Muscle layer of duodenum (tissue), 2 donors: Measurements from ENCODE around the gene BLACAT1.
"Not testable (repeated sequence)": the region's sequence is repeated elsewhere in the genome, so short reads cannot be mapped to it uniquely, and the experiment has no call there.

ENCODE experiments used
- H3K27ac ChIP-seq: one replicate; pipeline ENCODE4 v1.7.0; 2013; ENCODE audit warnings: mild to moderate bottlenecking, low read length
- H3K27me3 ChIP-seq: one replicate; pipeline ENCODE4 v1.7.0; 2013; ENCODE audit warnings: low read depth, mild to moderate bottlenecking, control low read depth, low read length
- H3K36me3 ChIP-seq, 2 donors: one replicate each; pipeline ENCODE4 v1.7.0; 2013; ENCODE audit warnings: low read length in 2 of 2, control low read depth in 1 of 2, mild to moderate bottlenecking in 1 of 2; ENCODE audit not compliant: insufficient read depth in 2 of 2, control insufficient read depth in 1 of 2
- H3K4me1 ChIP-seq, 2 donors: one replicate each; pipeline ENCODE4 v1.7.0; 2013; ENCODE audit warnings: low read length in 2 of 2, mild to moderate bottlenecking in 2 of 2, control low read depth in 1 of 2, moderate library complexity in 1 of 2; ENCODE audit not compliant: insufficient read depth in 2 of 2, control insufficient read depth in 1 of 2
- H3K4me3 ChIP-seq, 2 donors: one replicate each; pipeline ENCODE4 v1.7.0; 2013; ENCODE audit warnings: low read length in 2 of 2, low read depth in 1 of 2, mild to moderate bottlenecking in 1 of 2
- H3K9me3 ChIP-seq, 2 donors: one replicate each; pipeline ENCODE4 v1.7.0; 2013; ENCODE audit warnings: low read length in 2 of 2, control low read depth in 1 of 2, mild to moderate bottlenecking in 1 of 2; ENCODE audit not compliant: control insufficient read depth in 1 of 2
- donor health status: healthy.

BLACAT1 gene

GRCh38 chr1:205481629-205482151, 25.8 kb upstream of the BLACAT1 start:
- Histone ChIP-seq H3K27ac (no peak overlapping the region), H3K27me3 (peaks cover 9% of the 10 kb centered on the region), H3K9me3 (no peaks in the 10 kb centered on the region), H3K4me3 (no peak overlapping the region), H3K36me3 (no peaks in the 10 kb centered on the region), H3K4me1 (no peaks in the 10 kb centered on the region)

DNA sequence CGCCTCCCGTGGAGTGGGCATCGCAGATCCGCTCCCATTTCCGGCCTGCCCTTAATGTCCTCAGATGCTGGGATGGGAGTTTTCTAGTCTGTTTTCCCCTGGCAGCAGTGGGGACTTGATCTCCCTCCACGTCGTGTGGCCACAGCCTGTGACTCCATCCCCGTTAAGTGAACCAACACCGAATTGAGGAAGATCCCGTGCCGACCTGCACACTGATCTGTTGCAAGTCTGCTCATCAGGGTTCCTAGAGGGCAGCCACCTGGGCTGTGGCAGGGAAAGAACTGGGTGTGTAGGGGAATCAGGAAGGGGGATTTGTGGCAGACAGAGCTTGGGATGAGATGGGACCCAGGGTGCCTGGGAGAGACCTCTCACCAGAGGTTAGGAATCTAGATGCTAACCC, 25.4 kb upstream of the BLACAT1 start:
- no peak overlapping the region for H3K4me3 ChIP-seq
- H3K27me3 ChIP-seq, result peaks cover 9% of the 10 kb centered on the region
- no peaks in the 10 kb centered on the region for H3K36me3 ChIP-seq
- H3K27ac ChIP-seq, result no peak overlapping the region
- H3K4me1 ChIP-seq, result no peaks in the 10 kb centered on the region
- no peaks in the 10 kb centered on the region for H3K9me3 ChIP-seq

GRCh38 chr1:205480349-205480985, 24.6 kb upstream of the BLACAT1 start:
- Histone ChIP-seq H3K4me1 (no peaks in the 10 kb centered on the region), H3K4me3 (no peak overlapping the region), H3K9me3 (peaks cover 0 to 4% of the 10 kb centered on the region in 2 donors), H3K36me3 (no peaks in the 10 kb centered on the region), H3K27ac (no peak overlapping the region), H3K27me3 (peaks cover 9% of the 10 kb centered on the region)

- H3K27ac ChIP-seq, H3K27me3 ChIP-seq: not testable (repeated sequence)
These were observed 23.1 kb upstream of the BLACAT1 start for GRCh38 chr1:205478985-205479384.

DNA sequence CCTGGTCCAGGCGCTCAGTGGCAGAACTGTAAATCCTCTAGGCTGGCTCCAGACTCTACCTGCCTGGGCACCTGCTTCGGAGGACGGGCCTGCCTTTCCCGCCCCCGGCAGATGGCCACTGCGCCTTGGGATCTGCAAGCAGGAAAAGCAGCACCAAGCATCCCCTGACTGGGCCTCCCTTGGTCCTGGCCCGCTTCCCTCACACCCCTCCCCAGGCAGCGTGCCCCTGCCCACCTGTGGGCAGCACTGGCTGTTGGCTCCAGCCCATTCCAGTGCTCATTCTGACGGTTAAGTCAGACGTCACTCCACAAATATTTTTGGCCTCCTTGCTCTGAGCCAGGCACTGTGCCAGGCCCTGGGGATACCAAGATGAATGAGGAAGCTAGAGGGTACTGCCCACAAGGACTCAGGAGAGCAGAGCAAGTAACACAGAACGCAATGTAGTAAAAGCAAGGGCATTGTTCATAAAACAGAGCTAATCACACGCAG, 22.0 kb upstream of the BLACAT1 start:
- no peak overlapping the region for H3K27ac ChIP-seq
- no peak overlapping the region for H3K4me3 ChIP-seq
- H3K36me3 ChIP-seq, result no peaks in the 10 kb centered on the region
- H3K27me3 ChIP-seq, result peaks cover 9% of the 10 kb centered on the region
- H3K4me1 ChIP-seq, result no peaks in the 10 kb centered on the region
- H3K9me3 ChIP-seq, result peaks cover 0 to 6% of the 10 kb centered on the region in 2 donors

More at GRCh38 chr1:205478985-205479384, 23.1 kb upstream of the BLACAT1 start:
- H3K4me3 ChIP-seq, H3K4me1 ChIP-seq, H3K9me3 ChIP-seq, H3K36me3 ChIP-seq: not testable (repeated sequence)

- H3K9me3 ChIP-seq, result peaks cover 0 to 6% of the 10 kb centered on the region in 2 donors
- H3K27ac ChIP-seq, result no peak overlapping the region
- peaks cover 9% of the 10 kb centered on the region for H3K27me3 ChIP-seq
- no peaks in the 10 kb centered on the region for H3K36me3 ChIP-seq
- no peaks in the 10 kb centered on the region for H3K4me1 ChIP-seq
- no peak overlapping the region for H3K4me3 ChIP-seq
These were observed 21.4 kb upstream of the BLACAT1 start for GRCh38 chr1:205477121-205477758.

DNA sequence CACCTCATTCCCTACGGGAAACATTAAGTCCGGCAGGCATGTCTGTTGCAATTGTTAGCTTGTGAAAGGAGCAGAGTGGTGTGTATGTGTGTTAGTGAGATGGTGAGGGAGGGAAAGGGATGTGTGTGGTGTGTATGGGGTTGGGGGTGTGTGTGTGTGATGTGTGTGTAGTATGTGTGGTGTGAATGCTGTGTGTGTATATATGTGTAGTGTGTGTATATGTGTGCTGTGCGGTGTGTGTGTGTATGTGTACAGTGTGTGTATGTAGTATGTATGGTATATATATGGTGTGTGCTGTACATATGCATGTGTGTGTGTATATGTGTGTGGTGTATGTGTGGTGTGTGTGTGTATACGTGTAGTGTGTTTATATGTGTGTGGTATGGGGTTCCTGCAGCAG, 20.8 kb upstream of the BLACAT1 start:
- Histone ChIP-seq H3K4me1 (no peaks in the 10 kb centered on the region), H3K36me3 (no peaks in the 10 kb centered on the region), H3K27me3 (peaks cover 6% of the 10 kb centered on the region), H3K4me3 (no peak overlapping the region), H3K27ac (no peak overlapping the region), H3K9me3 (peaks cover 0 to 6% of the 10 kb centered on the region in 2 donors)

GRCh38 chr1:205475855-205476254, 20.0 kb upstream of the BLACAT1 start:
- Histone ChIP-seq H3K4me1 (no peaks in the 10 kb centered on the region), H3K9me3 (peaks cover 0 to 6% of the 10 kb centered on the region in 2 donors), H3K27ac (no peak overlapping the region), H3K4me3 (no peak overlapping the region), H3K36me3 (no peaks in the 10 kb centered on the region), H3K27me3 (no peaks in the 10 kb centered on the region)

DNA sequence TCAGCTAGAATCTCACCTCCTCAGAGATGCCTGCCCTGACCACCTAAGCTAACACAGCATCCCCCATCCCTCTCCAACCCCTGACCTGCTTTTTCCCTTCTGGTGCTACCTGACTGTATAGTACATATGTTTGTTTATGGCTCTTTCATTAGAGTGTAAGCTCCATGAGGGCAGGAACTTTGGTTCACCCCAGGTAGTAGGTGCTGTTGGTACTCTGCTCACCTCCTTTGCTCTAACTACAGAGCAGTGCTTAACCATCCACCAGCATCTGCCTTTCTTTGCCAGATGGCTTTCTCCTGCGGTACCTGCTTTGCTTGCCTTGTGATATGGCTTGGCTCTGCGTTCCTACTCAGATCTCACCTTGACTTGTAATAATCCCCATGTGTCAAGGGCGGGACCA, 18.7 kb upstream of the BLACAT1 start:
- H3K27ac ChIP-seq, result no peak overlapping the region
- no peaks in the 10 kb centered on the region for H3K4me1 ChIP-seq
- peaks cover 0 to 6% of the 10 kb centered on the region in 2 donors for H3K9me3 ChIP-seq
- H3K4me3 ChIP-seq, result no peak overlapping the region
- H3K36me3 ChIP-seq, result no peaks in the 10 kb centered on the region
- no peaks in the 10 kb centered on the region for H3K27me3 ChIP-seq

- Histone ChIP-seq H3K27ac (no peak overlapping the region), H3K4me1 (no peaks in the 10 kb centered on the region), H3K9me3 (peaks cover 0 to 6% of the 10 kb centered on the region in 2 donors), H3K27me3 (no peaks in the 10 kb centered on the region), H3K4me3 (no peak overlapping the region), H3K36me3 (no peaks in the 10 kb centered on the region)
These were observed 18.1 kb upstream of the BLACAT1 start for GRCh38 chr1:205473966-205474365.

DNA sequence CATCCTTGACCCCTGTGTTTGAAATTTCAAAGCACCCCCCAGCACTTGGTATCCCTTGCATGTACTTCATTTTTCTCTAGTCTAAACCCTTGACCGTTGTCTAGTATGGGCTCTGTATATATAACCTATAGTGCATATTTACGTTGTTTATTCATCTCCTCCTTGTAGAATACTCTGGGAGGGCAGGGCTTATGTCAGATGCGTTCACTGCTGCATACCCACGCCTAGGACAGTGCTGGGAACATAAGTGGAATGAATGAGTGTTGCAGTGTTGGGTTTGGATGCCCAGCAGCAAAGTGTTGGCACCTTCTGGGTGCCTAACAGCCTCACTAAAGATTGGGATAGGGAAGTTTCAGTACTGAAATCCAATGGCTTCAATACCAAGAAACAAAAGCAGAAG, 17.6 kb upstream of the BLACAT1 start:
- Histone ChIP-seq H3K36me3 (no peaks in the 10 kb centered on the region), H3K4me3 (no peak overlapping the region), H3K4me1 (no peaks in the 10 kb centered on the region), H3K27ac (no peak overlapping the region), H3K9me3 (peaks cover 0 to 6% of the 10 kb centered on the region in 2 donors), H3K27me3 (no peaks in the 10 kb centered on the region)
